Measurements from ENCODE around the gene CTSZ. TPM values are rescaled to one million over a fixed set of nuclear protein-coding genes. Genes with fewer than 3 reads are reported as not detected.

The CTSZ gene
- total and polyA plus RNA-seq, 8 donors = 92.2 to 479 (median 109) TPM

- TF ChIP-seq, protein P1, sequence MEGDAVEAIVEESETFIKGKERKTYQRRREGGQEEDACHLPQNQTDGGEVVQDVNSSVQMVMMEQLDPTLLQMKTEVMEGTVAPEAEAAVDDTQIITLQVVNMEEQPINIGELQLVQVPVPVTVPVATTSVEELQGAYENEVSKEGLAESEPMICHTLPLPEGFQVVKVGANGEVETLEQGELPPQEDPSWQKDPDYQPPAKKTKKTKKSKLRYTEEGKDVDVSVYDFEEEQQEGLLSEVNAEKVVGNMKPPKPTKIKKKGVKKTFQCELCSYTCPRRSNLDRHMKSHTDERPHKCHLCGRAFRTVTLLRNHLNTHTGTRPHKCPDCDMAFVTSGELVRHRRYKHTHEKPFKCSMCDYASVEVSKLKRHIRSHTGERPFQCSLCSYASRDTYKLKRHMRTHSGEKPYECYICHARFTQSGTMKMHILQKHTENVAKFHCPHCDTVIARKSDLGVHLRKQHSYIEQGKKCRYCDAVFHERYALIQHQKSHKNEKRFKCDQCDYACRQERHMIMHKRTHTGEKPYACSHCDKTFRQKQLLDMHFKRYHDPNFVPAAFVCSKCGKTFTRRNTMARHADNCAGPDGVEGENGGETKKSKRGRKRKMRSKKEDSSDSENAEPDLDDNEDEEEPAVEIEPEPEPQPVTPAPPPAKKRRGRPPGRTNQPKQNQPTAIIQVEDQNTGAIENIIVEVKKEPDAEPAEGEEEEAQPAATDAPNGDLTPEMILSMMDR (IDR thresholded peaks at IDR 0.05) = no peak
- Histone ChIP-seq H3K27ac (no peak overlapping the region), H3K9me3 (no peaks in the 10 kb centered on the region), H3K4me3 (no peak overlapping the region), H3K27me3 (no peaks in the 10 kb centered on the region), H3K36me3 (peaks cover 0 to 73% of the 10 kb centered on the region in 2 donors), H3K4me1 (peaks cover 30 to 64% of the 10 kb centered on the region in 2 donors)
- intact Hi-C loops (cut with DNase I) = no loop called here
- ATAC-seq (no peak), DNase-seq (no peak)
Measured at GRCh38 chr20:59027741-59028320, 20.8 kb upstream of the CTSZ start.

- peaks cover 29 to 61% of the 10 kb centered on the region in 2 donors for H3K4me1 ChIP-seq
- intact Hi-C loops (cut with DNase I) = no loop called here
- peaks cover 0 to 80% of the 10 kb centered on the region in 2 donors for H3K36me3 ChIP-seq
Measured at GRCh38 chr20:59026904-59027740, 20.1 kb upstream of the CTSZ start.

DNA sequence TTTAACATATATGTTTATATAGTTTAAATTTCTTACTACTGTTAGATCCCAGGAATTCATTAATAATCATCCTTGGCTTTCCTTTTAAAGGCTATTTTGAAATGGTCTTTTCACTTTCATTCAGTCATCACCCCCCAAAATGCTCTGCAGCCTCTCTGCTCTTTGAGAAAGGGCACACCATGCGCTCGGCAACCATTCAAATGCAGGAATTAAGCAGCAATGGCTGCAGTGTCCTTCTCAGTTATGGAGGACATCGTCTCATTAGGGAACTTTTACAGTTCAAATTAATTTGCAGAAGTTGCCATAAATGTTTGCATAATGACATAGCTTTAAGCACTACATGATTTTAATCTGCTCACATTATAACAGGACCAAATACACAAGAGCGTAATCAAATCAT, 18.5 kb upstream of the CTSZ start:
- intact Hi-C loops (cut with DNase I) = no loop called here
- peaks cover 0 to 81% of the 10 kb centered on the region in 2 donors for H3K36me3 ChIP-seq
- no peak for DNase-seq

More at GRCh38 chr20:59026904-59027740, 20.1 kb upstream of the CTSZ start:
- Histone ChIP-seq H3K27me3 (no peaks in the 10 kb centered on the region), H3K9me3 (no peaks in the 10 kb centered on the region), H3K4me3 (no peak overlapping the region), H3K27ac (no peak overlapping the region)
- DNase-seq = no peak
- TF ChIP-seq, protein P1 (IDR thresholded peaks at IDR 0.05) = no peak
- no peak for ATAC-seq

GRCh38 chr20:59025086-59025485, 18.0 kb upstream of the CTSZ start:
- Histone ChIP-seq H3K27me3 (no peaks in the 10 kb centered on the region), H3K36me3 (peaks cover 0 to 78% of the 10 kb centered on the region in 2 donors), H3K27ac (no peak overlapping the region), H3K4me3 (no peak overlapping the region), H3K9me3 (no peaks in the 10 kb centered on the region), H3K4me1 (peaks cover 16 to 44% of the 10 kb centered on the region in 2 donors)
- TF ChIP-seq, protein P1 (IDR thresholded peaks at IDR 0.05) = no peak
- DNase-seq = no peak
- intact Hi-C loops (cut with DNase I) = no loop called here
- ATAC-seq = no peak

More for the DNA sequence above, 18.5 kb upstream of the CTSZ start:
- TF ChIP-seq, protein P1 (IDR thresholded peaks at IDR 0.05) = no peak
- H3K4me3 ChIP-seq = no peak overlapping the region
- no peak overlapping the region for H3K27ac ChIP-seq
- no peaks in the 10 kb centered on the region for H3K9me3 ChIP-seq
- peaks cover 17 to 48% of the 10 kb centered on the region in 2 donors for H3K4me1 ChIP-seq
- no peak for ATAC-seq
- no peaks in the 10 kb centered on the region for H3K27me3 ChIP-seq

DNA sequence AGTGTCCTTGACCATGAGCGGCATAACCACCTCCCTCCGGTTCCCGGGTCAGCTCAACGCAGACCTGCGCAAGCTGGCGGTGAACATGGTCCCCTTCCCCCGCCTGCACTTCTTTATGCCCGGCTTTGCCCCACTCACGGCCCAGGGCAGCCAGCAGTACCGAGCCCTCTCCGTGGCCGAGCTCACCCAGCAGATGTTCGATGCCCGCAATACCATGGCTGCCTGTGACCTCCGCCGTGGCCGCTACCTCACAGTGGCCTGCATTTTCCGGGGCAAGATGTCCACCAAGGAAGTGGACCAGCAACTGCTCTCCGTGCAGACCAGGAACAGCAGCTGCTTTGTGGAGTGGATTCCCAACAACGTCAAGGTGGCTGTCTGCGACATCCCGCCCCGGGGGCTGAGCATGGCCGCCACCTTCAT, 17.1 kb upstream of the CTSZ start:
- TF ChIP-seq, protein P1 (IDR thresholded peaks at IDR 0.05) = no peak
- Histone ChIP-seq H3K27me3 (no peaks in the 10 kb centered on the region), H3K9me3 (no peaks in the 10 kb centered on the region), H3K36me3 (peaks cover 0 to 70% of the 10 kb centered on the region in 2 donors), H3K4me1 (peaks cover 10 to 34% of the 10 kb centered on the region in 2 donors), H3K4me3 (no peak overlapping the region), H3K27ac (no peak overlapping the region)
- ATAC-seq (no peak), DNase-seq (no peak)
- intact Hi-C loops (cut with DNase I) = no loop called here

Measured in left lung (tissue), 10 donors.